GM23338 (cell line): ENCODE results near the gene SULT1A2. TPM values are rescaled to one million over a fixed set of nuclear protein-coding genes. Genes with fewer than 3 reads are reported as not detected.

Experiments
- ATAC-seq: fragments of 200-7000 bp; cut with Tn5 transposase; 3 replicates; pipeline ENCODE4 v1.9.1; 2020
- DNase-seq: peaks from one replicate; pipeline ENCODE4 v3.0.0-alpha.2; 2015; ENCODE audit warnings: low spot score
- H2AFZ ChIP-seq: fragments of 200-600 bp; sonication (generic); 2 replicates; pipeline ENCODE4 v1.8.0; 2016; ENCODE audit warnings: antibody characterized with exemption, mild to moderate bottlenecking, moderate library complexity
- H3F3A ChIP-seq: fragments of 200-600 bp; sonication (generic); replicated peaks from 2 replicates; pipeline ENCODE4 v1.8.0; 2017; ENCODE audit warnings: antibody characterized with exemption, mixed run types, low read depth
- H3K27ac ChIP-seq: fragments of 200-600 bp; sonication (generic); 2 replicates; pipeline ENCODE4 v1.6.1; 2016; ENCODE audit warnings: low read depth
- H3K27me3 ChIP-seq: fragments of 200-600 bp; sonication (generic); 2 replicates; pipeline ENCODE4 v1.8.0; 2016; ENCODE audit warnings: mild to moderate bottlenecking, mixed run types, moderate library complexity; ENCODE audit not compliant: insufficient read depth
- H3K36me3 ChIP-seq: fragments of 200-600 bp; sonication (generic); 2 replicates; pipeline ENCODE4 v1.8.0; 2016; ENCODE audit warnings: mild to moderate bottlenecking; ENCODE audit not compliant: insufficient read depth
- H3K4me1 ChIP-seq: fragments of 200-600 bp; sonication (generic); 2 replicates; pipeline ENCODE4 v1.8.0; 2016; ENCODE audit warnings: mild to moderate bottlenecking, moderate library complexity; ENCODE audit not compliant: insufficient read depth
- H3K4me2 ChIP-seq: fragments of 200-600 bp; sonication (generic); 2 replicates; pipeline ENCODE4 v1.7.1; 2017; ENCODE audit warnings: mixed run types
- H3K4me3 ChIP-seq: fragments of 200-600 bp; sonication (generic); 2 replicates; pipeline ENCODE4 v1.6.1; 2016; ENCODE audit warnings: mixed run types
- H3K79me2 ChIP-seq: fragments of 200-600 bp; sonication (generic); replicated peaks from 2 replicates; pipeline ENCODE4 v1.8.0; 2017; ENCODE audit warnings: mild to moderate bottlenecking; ENCODE audit not compliant: insufficient read depth
- H3K9me2 ChIP-seq: fragments of 200-600 bp; sonication (generic); 2 replicates; pipeline ENCODE4 v1.8.0; 2017; ENCODE audit not compliant: insufficient read depth
- H4K20me1 ChIP-seq: fragments of 200-600 bp; sonication (generic); replicated peaks from 2 replicates; pipeline ENCODE4 v1.8.0; 2017; ENCODE audit warnings: mild to moderate bottlenecking; ENCODE audit not compliant: insufficient read depth
- H3K27ac Mint-ChIP-seq: 2 replicates; pipeline ENCODE4 v1.8.0; 2020; ENCODE audit warnings: inconsistent platforms, mild to moderate bottlenecking, moderate library complexity, mixed read lengths
- H3K27me3 Mint-ChIP-seq: 3 replicates; pipeline ENCODE4 v1.8.0; 2022; ENCODE audit warnings: low read depth, mild to moderate bottlenecking, moderate library complexity, mixed read lengths, inconsistent platforms; ENCODE audit not compliant: insufficient read depth, poor library complexity
- H3K36me3 Mint-ChIP-seq: 3 replicates; pipeline ENCODE4 v1.8.0; 2021; ENCODE audit warnings: low read depth, mild to moderate bottlenecking, inconsistent platforms, moderate library complexity, mixed read lengths
- H3K4me1 Mint-ChIP-seq: 3 replicates; pipeline ENCODE4 v1.8.0; 2020; ENCODE audit warnings: mild to moderate bottlenecking, inconsistent platforms, mixed read lengths
- H3K4me3 Mint-ChIP-seq: 3 replicates; pipeline ENCODE4 v1.8.0; 2021; ENCODE audit warnings: moderate library complexity, mild to moderate bottlenecking, inconsistent platforms, mixed read lengths
- H3K9me3 Mint-ChIP-seq: 3 replicates; pipeline ENCODE4 v1.8.0; 2020; ENCODE audit warnings: moderate library complexity, mild to moderate bottlenecking, inconsistent platforms, mixed read lengths
- EZH2 ChIP-seq: fragments of 200-600 bp; sonication (generic); IDR thresholded peaks from one replicate; pipeline ENCODE4 v1.8.0; 2017; ENCODE audit warnings: antibody characterized with exemption, mild to moderate bottlenecking, low read depth; ENCODE audit not compliant: unreplicated experiment
- EZH2phosphoT487 ChIP-seq: fragments of 200-600 bp; sonication (generic); IDR thresholded peaks from one replicate; pipeline ENCODE4 v1.8.1; 2018; ENCODE audit warnings: antibody characterized with exemption; ENCODE audit not compliant: unreplicated experiment
- NANOG ChIP-seq: IDR thresholded peaks from 2 replicates; pipeline ENCODE4 v1.6.1; 2016; ENCODE audit warnings: antibody characterized with exemption, borderline replicate concordance
- POLR2AphosphoS5 ChIP-seq: IDR thresholded peaks from 2 replicates; pipeline ENCODE4 v1.6.1; 2016; ENCODE audit warnings: antibody characterized with exemption, low read depth
- STAT1 ChIP-seq: IDR thresholded peaks from one replicate; pipeline ENCODE4 v1.6.1; 2016; ENCODE audit warnings: antibody characterized with exemption; ENCODE audit not compliant: unreplicated experiment
- ZNF114 ChIP-seq: fragments of 250-450 bp; sonication (Bioruptor Pico); IDR thresholded peaks from 2 replicates; pipeline ENCODE4 v1.5.0; 2020; ENCODE audit warnings: mild to moderate bottlenecking, moderate library complexity
- ZNF331 ChIP-seq: fragments of 250-450 bp; sonication (Bioruptor Pico); IDR thresholded peaks from 2 replicates; pipeline ENCODE4 v1.5.0; 2020; ENCODE audit warnings: low read depth, mild to moderate bottlenecking, moderate library complexity
- polyA plus RNA-seq: library from polyadenylated mRNA; unstranded; fragments of >200 nt; fragmentation: Nextera tagmentation; extraction: Ambion mirVana; gene quantifications from 2 replicates; pipeline ENCODE4 v1.2.1, GENCODE V29; 2016
- total RNA-seq: library from RNA; depleted of rRNA; stranded (reverse); fragments of >200 nt; shearing (Covaris generic); gene quantifications from 2 replicates; pipeline ENCODE4 v1.2.3, GENCODE V29; 2014
- TF ChIP-seq, protein P1 (sequence below): IDR thresholded peaks from 2 replicates; pipeline ENCODE4 v1.6.1; 2016; ENCODE audit warnings: antibody characterized with exemption
- TF ChIP-seq, protein P2 (sequence below), 2 experiments: fragments of 200-600 bp in 1 of 2; sonication (generic) in 1 of 2; conservative IDR thresholded peaks; 2 replicates each; pipeline versions ENCODE4 v1.5.1 to v1.6.1; 2016 to 2017; ENCODE audit warnings: antibody characterized with exemption in 2 of 2, low read depth in 2 of 2, mild to moderate bottlenecking in 2 of 2, moderate library complexity in 1 of 2
- TF ChIP-seq, protein P3 (sequence below): IDR thresholded peaks from one replicate; pipeline ENCODE4 v1.6.1; 2018; ENCODE audit warnings: antibody characterized with exemption; ENCODE audit not compliant: unreplicated experiment

The SULT1A2 gene
- total and polyA plus RNA-seq, 2 experiments from 2014 or later, result 0.17 to 0.34 TPM

DNA sequence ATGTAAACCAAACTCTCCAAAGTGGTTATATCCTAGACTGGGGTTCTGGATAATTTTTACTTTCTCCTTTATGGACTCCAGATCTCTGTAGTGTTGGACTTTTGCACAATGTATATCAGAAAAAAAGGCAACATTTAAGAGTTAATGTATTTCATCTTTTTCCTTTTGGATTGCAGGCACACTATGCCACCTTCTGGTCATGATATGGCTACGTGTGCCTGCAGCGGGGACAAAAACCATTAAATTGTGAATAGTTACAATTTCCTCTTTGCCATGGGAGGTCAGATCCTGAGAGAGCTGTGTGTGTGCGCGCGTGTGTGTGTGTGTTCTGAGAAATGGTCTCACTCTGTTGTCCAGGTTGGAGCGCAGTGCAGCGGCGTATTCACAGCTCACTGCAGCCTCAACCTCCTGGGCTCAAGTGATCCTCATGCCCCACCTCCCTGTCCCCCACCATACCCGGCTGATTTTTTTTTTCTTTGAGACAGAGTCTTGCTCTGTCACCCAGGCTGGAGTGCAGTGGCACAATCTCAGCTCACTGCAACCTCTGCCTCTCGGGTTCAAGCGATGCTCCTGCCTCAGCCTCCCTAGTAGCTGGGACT, 47.5 kb downstream of the SULT1A2 start:
- Mint-ChIP-seq H3K4me3 (no peak overlapping the region), H3K36me3 (no peaks in the 10 kb centered on the region), H3K27ac (no peak overlapping the region), H3K27me3 (peaks cover 3% of the 10 kb centered on the region), H3K4me1 (no peaks in the 10 kb centered on the region), H3K9me3 (no peaks in the 10 kb centered on the region)
- TF ChIP-seq, protein P1, sequence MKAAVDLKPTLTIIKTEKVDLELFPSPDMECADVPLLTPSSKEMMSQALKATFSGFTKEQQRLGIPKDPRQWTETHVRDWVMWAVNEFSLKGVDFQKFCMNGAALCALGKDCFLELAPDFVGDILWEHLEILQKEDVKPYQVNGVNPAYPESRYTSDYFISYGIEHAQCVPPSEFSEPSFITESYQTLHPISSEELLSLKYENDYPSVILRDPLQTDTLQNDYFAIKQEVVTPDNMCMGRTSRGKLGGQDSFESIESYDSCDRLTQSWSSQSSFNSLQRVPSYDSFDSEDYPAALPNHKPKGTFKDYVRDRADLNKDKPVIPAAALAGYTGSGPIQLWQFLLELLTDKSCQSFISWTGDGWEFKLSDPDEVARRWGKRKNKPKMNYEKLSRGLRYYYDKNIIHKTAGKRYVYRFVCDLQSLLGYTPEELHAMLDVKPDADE, result no peak
- TF ChIP-seq, protein P2, sequence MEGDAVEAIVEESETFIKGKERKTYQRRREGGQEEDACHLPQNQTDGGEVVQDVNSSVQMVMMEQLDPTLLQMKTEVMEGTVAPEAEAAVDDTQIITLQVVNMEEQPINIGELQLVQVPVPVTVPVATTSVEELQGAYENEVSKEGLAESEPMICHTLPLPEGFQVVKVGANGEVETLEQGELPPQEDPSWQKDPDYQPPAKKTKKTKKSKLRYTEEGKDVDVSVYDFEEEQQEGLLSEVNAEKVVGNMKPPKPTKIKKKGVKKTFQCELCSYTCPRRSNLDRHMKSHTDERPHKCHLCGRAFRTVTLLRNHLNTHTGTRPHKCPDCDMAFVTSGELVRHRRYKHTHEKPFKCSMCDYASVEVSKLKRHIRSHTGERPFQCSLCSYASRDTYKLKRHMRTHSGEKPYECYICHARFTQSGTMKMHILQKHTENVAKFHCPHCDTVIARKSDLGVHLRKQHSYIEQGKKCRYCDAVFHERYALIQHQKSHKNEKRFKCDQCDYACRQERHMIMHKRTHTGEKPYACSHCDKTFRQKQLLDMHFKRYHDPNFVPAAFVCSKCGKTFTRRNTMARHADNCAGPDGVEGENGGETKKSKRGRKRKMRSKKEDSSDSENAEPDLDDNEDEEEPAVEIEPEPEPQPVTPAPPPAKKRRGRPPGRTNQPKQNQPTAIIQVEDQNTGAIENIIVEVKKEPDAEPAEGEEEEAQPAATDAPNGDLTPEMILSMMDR (conservative IDR thresholded peaks at IDR 0.05; ENCODE audit: low read depth in 2 of 2), result peak; percentile 53 to 69
- ATAC-seq (no peak), DNase-seq (peak; percentile 45)
- Histone ChIP-seq H4K20me1 (no peaks in the 10 kb centered on the region), H3K27ac (no peak overlapping the region), H3K79me2 (peaks cover under 1% of the 10 kb centered on the region; the same call in 1 of the 2 replicates), H2AFZ (no peak overlapping the region), H3K4me2 (no peak overlapping the region), H3K4me3 (no peak overlapping the region), H3F3A (no peaks in the 10 kb centered on the region), H3K36me3 (no peaks in the 10 kb centered on the region), H3K4me1 (no peaks in the 10 kb centered on the region), H3K27me3 (no peaks in the 10 kb centered on the region), H3K9me2 (no peaks in the 10 kb centered on the region)

DNA sequence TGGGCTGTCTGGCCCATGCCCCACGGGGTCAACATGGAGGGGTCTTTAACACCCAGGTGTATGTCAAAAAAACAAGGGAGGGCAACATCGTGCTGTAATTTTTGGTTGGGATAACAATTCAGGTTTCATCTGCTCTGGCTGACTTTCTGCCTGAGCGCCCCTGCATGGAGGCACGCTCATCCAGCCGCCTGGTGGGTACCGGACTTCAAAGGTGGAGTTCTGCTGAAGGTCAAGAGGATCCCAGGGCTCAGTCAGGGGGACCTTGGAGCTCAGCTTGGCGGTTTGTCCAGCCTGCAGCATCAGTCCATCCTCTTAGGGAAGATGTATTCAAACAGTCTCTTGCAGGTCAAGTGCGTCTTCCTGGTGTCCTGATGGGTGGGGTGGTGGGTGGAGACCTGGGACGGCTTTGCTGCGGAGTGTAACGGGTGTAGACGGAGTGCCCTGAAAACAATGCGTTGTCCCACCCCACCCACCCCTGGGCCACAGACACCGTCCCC, 48.5 kb downstream of the SULT1A2 start:
- ATAC-seq, result no peak
- TF ChIP-seq ZNF331 (no peak), NANOG (no peak), EZH2phosphoT487 (no peak), STAT1 (no peak), ZNF114 (no peak), POLR2AphosphoS5 (no peak), EZH2 (no peak)
- TF ChIP-seq, protein P3, sequence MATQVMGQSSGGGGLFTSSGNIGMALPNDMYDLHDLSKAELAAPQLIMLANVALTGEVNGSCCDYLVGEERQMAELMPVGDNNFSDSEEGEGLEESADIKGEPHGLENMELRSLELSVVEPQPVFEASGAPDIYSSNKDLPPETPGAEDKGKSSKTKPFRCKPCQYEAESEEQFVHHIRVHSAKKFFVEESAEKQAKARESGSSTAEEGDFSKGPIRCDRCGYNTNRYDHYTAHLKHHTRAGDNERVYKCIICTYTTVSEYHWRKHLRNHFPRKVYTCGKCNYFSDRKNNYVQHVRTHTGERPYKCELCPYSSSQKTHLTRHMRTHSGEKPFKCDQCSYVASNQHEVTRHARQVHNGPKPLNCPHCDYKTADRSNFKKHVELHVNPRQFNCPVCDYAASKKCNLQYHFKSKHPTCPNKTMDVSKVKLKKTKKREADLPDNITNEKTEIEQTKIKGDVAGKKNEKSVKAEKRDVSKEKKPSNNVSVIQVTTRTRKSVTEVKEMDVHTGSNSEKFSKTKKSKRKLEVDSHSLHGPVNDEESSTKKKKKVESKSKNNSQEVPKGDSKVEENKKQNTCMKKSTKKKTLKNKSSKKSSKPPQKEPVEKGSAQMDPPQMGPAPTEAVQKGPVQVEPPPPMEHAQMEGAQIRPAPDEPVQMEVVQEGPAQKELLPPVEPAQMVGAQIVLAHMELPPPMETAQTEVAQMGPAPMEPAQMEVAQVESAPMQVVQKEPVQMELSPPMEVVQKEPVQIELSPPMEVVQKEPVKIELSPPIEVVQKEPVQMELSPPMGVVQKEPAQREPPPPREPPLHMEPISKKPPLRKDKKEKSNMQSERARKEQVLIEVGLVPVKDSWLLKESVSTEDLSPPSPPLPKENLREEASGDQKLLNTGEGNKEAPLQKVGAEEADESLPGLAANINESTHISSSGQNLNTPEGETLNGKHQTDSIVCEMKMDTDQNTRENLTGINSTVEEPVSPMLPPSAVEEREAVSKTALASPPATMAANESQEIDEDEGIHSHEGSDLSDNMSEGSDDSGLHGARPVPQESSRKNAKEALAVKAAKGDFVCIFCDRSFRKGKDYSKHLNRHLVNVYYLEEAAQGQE, result no peak
- TF ChIP-seq, protein P1, result no peak
- TF ChIP-seq, protein P2 (conservative IDR thresholded peaks at IDR 0.05; ENCODE audit: low read depth in 2 of 2), result no peak

More for the DNA sequence above, 48.5 kb downstream of the SULT1A2 start:
- Histone ChIP-seq H4K20me1 (no peaks in the 10 kb centered on the region), H3K9me2 (no peaks in the 10 kb centered on the region), H3K79me2 (no peaks in the 10 kb centered on the region), H3K36me3 (no peaks in the 10 kb centered on the region), H3K4me1 (no peaks in the 10 kb centered on the region), H3K4me3 (no peak overlapping the region), H3F3A (no peaks in the 10 kb centered on the region), H3K27ac (no peak overlapping the region), H3K27me3 (no peaks in the 10 kb centered on the region), H3K4me2 (no peak overlapping the region), H2AFZ (no peak overlapping the region)
- no peaks in the 10 kb centered on the region for H3K9me3 Mint-ChIP-seq
- H3K27me3 Mint-ChIP-seq, result peaks cover 3% of the 10 kb centered on the region
- no peak overlapping the region for H3K4me3 Mint-ChIP-seq
- DNase-seq, result no peak
- H3K27ac Mint-ChIP-seq, result no peak overlapping the region
- no peaks in the 10 kb centered on the region for H3K4me1 Mint-ChIP-seq
- H3K36me3 Mint-ChIP-seq, result no peaks in the 10 kb centered on the region
